ENCODE measurements around the gene TNS4.

DNA sequence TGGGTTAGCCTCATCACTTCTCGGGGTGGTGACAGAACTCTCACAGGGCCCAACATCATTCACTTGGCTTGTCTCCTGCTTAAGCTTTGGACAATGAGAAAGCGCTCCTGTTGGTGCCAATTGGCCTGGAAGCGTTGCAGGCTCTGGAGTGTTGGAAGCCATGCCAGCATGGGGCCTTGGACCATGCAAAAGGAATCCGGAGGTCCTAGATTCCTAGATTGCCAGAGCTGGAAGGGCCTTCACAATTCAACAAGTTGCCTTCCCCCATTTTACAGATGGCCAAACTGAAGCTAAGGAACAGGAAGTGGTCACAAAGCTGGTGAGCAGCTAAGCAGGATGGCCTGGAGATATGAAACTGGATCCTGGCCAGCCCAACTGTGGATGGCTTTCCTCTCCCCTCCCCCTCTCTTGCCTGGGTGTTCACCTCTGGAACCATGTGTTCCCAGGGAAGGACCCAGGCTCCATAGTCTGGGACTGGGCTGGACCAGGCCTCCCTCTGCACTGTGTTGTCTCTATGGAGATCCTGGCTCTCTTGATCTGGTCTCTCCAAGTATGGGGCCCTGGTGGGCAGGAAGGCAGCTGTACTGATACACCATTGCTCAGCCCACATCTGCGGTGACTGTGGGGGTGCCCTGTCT is 64.2 kb downstream of the TNS4 start:
- TF ChIP-seq, protein P1, sequence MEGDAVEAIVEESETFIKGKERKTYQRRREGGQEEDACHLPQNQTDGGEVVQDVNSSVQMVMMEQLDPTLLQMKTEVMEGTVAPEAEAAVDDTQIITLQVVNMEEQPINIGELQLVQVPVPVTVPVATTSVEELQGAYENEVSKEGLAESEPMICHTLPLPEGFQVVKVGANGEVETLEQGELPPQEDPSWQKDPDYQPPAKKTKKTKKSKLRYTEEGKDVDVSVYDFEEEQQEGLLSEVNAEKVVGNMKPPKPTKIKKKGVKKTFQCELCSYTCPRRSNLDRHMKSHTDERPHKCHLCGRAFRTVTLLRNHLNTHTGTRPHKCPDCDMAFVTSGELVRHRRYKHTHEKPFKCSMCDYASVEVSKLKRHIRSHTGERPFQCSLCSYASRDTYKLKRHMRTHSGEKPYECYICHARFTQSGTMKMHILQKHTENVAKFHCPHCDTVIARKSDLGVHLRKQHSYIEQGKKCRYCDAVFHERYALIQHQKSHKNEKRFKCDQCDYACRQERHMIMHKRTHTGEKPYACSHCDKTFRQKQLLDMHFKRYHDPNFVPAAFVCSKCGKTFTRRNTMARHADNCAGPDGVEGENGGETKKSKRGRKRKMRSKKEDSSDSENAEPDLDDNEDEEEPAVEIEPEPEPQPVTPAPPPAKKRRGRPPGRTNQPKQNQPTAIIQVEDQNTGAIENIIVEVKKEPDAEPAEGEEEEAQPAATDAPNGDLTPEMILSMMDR (conservative IDR thresholded peaks at IDR 0.05; ENCODE audit: low read depth, low read length) = no peak
- no peak for TF ChIP-seq EZH2 (IDR thresholded peaks at IDR 0.05; ENCODE audit: low read length, unreplicated experiment)
